HG02884 (cell line): Measurements from ENCODE around the gene THUMPD2.

Experiments
- ATAC-seq: cut with Tn5 transposase; IDR thresholded peaks from one replicate; pipeline ENCODE4 v1.9.1; 2021; ENCODE audit warnings: mild to moderate bottlenecking, moderate library complexity; ENCODE audit not compliant: unreplicated experiment

The THUMPD2 gene

GRCh38 chr2:39720970-39721369 is 58.1 kb downstream of the THUMPD2 start:
- ATAC-seq = no peak

DNA sequence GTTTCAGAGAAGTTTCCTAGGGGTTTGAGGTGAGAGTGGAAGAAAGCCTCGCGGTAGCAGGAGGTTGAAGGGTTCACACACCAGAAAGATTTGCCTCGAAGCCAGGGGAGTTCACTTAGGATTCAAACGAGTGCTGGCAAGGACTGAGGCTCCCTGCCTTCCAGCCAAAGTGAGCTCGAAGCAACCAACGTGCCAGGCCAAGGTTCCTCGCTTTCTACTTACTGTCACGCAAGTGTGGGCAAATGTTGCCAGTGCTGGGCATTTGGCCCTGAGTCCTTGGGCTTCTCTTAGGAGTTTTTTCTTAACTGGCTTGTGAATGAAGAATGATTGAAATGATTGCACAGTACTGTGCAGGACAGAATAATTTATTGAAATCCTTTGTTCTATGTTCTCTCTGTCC is 59.7 kb downstream of the THUMPD2 start:
- no peak for ATAC-seq

- no peak for ATAC-seq
Measured at GRCh38 chr2:39718483-39718882, 60.6 kb downstream of the THUMPD2 start.

DNA sequence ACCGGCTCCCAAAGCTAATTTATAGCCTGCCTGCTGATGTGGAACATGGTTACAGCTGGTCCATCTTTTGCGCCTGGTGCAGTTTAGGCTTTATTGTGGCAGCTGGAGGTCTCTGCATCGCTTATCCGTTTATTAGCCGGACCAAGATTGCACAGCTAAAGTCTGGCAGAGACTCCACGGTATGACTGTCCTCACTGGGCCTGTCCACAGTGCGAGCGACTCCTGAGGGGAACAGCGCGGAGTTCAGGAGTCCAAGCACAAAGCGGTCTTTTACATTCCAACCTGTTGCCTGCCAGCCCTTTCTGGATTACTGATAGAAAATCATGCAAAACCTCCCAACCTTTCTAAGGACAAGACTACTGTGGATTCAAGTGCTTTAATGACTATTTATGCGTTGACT is 62.0 kb downstream of the THUMPD2 start:
- no peak for ATAC-seq

GRCh38 chr2:39715822-39716221 is 63.2 kb downstream of the THUMPD2 start:
- no peak for ATAC-seq

DNA sequence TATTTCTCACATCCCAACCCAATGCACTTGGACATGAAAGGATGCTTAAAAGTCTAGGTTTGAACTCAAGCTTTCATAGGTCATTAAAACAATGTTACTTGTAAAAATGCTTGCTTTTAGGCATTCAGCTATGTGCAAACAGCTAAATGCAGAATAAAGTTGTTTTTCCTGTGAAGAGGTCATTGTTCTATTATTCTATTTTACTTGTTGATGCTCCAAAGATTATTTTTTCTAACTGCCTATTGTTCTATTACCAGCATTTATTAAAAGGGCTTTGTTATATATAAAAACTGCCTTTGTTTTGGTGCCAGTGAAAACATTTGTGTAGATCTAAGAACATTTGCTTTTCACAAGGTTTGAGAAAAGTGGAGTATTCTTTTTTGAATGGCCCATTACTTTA is 64.0 kb downstream of the THUMPD2 start:
- no peak for ATAC-seq

GRCh38 chr2:39712953-39713352 is 66.1 kb downstream of the THUMPD2 start:
- no peak for ATAC-seq

GRCh38 chr2:39710807-39711206 is 68.3 kb downstream of the THUMPD2 start:
- ATAC-seq = no peak

DNA sequence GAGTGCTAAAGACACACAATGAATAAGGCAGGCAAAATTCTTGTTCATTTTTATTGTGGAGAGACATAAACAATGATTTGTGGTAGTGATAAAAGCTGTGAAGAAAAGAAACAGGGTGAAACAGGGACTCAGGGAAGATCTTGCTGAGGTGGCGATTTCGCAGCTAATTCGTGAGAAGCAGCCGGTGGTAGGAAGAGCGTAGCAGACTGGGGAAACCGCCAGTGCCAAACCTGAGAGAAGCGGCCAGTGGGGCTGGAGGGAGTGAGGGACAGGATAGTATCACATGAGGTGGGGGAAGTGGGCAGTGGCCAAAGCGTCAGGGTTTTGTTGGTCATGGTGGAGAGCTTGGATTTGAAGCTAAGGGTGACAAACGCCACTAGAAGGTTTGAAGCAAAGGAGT is 71.1 kb downstream of the THUMPD2 start:
- ATAC-seq = no peak

DNA sequence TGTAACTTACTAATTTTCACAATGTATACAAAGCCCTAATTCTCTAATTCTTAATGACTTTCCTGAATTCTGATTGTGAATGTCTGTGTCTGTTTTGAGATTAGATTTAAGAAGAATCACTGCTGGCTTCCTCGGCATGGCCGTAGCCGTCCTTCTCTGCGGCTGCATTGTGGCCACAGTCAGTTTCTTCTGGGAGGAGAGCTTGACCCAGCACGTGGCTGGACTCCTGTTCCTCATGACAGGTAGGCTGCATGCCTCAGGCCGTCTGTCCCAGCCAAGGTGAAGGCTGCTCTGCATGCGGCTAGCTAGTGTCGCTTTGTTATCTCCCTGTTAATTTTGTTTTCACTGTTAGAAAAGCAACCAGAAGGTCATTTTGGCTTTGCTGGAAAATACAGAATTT is 72.1 kb downstream of the THUMPD2 start:
- ATAC-seq = no peak

DNA sequence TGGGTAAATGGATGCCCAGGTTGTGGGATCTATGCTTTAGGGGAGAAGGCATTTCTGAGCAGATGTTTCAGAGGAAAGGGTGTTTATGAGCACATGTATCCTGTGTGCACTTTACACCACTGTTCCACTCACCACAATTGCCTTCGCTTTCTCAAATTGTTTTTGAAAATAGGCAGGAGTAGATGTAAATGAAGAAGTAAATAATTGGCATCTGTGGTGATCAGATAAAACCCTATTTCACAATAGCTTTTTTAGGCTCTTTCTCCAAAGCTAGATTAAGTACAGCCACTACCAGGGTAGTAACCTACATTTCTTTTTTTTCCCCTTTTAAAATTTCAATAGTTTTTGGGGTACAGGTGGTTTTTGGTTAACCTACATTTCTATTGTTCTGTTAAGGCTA is 72.7 kb downstream of the THUMPD2 start:
- no peak for ATAC-seq

GRCh38 chr2:39705638-39706037 is 73.4 kb downstream of the THUMPD2 start:
- no peak for ATAC-seq

DNA sequence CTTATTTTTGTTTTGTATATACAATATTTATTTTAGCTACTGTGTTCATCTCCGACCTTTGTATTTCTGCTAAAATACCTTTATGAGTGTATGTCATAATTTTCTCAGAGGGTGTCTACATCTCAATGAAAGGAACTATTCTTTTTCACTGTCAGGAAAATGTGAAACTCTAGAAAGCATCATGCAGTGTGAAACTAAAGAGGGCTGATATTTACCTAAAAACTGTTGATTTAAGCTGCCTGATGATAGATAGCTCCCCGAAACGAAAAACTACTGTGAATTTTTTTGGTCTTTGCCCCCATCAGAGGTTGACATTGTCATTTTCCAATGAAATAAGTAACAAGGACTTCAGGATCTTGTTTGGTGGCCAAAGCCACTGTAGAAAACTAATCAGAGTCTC is 74.5 kb downstream of the THUMPD2 start:
- ATAC-seq = no peak

DNA sequence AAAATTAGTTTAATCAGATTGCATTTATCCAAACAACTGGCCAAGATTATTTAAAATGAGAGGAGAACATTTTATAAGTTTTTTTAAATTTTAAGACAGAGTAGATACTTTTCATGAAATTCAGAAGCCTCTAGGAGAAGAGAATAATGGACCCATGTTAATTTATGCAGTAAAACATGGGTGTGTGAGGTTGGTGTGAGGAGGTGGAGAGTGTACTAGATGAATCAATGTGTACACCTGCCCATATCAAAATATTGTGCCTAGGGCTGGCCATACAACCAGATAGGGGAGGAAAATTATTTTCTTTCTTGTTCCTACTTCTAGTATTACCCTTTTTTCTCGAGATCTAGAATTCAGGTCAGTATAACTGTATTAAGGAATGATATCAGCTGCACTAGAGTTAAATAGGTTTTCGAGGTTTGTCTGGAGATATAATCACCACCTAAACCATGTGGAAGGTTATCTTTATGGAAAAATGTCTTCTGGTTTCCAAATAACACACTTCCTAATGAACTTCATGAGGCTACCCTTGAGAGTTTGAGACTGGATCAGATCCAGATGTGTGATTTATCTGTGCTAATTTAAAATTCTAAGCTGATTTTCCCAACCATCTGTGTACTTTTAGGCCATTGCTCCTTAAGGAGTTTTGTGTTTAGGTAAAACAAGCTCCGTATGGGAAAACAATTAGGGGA is 75.7 kb downstream of the THUMPD2 start:
- no peak for ATAC-seq

GRCh38 chr2:39701137-39701536 is 77.9 kb downstream of the THUMPD2 start:
- no peak for ATAC-seq

DNA sequence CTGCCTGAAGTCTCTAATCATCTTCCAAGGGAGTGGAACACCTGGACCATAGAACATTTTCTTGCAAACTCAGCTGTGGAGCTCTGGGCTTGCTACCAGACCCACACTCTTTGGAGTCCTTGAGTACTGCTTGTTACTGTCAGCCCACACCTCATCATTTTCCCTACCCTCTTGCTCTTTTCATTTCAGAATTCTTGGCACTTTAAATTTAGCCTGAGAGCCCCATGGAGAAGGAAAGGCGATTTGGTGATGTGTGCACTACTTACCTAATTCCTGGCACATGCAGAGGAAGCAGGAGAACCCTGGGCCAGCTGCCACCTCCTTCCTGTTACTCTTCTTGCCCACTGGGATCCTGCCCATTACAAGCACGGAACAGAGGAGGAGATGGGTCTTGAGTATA is 81.6 kb downstream of the THUMPD2 start:
- no peak for ATAC-seq

DNA sequence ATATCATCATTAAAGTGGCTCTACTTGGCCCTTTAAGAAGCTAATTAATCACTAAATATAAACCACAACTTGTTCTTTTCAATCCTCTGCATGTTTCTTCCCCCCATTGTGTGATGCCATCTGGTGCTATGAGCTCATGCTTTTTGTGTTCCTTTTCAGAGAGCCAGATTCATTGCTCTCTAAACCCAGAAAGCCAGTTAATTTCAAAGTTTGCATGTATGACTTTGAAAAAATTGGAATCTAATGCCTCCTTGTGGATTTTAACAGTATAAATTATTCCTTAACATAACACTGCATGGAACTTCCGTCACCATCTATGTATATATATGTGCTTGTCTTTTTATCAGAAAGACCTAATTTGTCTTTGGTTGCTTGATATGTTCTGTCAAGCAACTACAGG is 82.2 kb downstream of the THUMPD2 start:
- ATAC-seq = no peak

DNA sequence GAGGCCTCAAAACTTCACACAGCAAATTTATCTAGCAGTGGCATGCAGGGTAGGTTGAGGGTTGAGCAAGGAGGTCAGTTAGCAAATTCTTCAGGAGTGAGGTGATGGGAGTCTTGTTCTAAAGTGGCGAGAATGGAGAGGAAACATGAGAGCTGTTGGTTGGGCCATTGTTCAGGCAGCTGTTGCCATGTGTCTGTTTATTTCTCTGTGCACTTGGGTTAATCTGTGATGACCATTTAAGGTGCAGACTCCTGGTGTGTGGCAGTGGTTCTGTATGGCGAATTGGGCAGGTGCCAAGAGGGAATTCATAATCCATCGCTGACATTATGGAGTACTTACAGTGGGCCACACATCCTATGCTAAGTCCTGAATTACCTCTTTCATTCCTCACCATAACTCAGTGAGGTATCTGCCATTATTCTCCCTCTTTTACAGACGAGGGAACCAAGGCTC is 82.9 kb downstream of the THUMPD2 start:
- no peak for ATAC-seq

DNA sequence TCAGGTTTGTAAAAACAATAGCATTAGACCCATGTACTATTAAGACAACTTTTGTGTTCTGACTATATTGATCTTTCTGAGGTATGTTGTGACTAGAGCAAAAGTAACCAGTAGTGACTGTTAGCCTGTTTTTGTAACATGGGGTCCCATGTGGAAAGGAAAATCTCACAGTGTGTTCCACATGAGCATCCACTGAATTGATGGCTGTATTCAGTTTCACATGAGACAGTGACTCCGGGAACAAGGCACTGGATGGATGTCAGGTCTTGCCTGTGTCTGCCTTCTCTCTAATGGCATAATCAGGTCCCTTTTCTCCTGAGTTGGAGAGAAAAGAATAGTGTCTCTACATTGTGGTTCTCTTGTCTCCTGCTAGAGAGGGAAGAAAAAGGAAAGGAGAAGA is 85.8 kb downstream of the THUMPD2 start:
- no peak for ATAC-seq

DNA sequence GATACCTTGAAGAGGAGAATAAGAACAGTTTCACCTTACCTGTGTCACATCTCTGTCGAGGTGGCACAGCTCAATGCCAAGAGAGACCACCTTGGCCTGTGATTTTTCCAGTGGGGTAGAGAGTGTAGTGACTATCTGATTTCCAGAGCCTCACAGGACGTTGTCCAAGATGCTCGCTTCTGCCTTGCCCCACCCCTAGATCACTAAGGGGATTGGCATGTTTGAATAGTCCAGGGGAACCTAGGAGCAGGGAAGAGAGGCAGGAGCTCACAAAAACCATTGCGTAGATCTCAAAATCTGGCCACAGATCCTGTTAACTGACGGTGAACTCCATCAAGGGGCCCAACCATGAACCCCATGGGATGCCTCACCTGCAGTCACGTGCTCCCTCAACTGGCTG is 89.2 kb downstream of the THUMPD2 start:
- no peak for ATAC-seq

- no peak for ATAC-seq
Measured at GRCh38 chr2:39689272-39689841, 89.7 kb downstream of the THUMPD2 start.

- no peak for ATAC-seq
Measured at GRCh38 chr2:39688181-39688580, 90.9 kb downstream of the THUMPD2 start.

DNA sequence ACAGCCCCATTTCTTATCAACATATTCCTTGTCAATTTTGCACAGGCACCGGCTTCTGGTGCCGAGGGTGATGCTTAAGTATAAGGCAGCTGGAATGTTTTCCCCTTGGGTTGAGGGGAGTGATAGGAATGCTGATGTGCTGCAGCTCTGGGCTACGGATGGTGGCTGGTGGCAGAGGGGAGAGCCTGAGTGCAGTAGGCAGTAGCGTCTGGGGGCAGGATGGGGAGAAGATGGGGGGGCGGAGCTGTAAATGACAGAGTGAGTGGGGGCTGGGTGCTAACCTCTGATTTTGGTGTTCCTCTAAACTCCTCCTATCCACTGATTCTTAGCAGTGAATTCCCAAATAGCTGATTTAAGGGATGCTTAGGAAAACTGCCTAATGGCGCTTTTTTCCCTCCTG is 92.6 kb downstream of the THUMPD2 start:
- no peak for ATAC-seq
